Measurements from ENCODE around the gene CETN2. TPM values are rescaled to one million over a fixed set of nuclear protein-coding genes. Genes with fewer than 3 reads are reported as not detected.

The CETN2 gene
- total and polyA plus RNA-seq, 2 donors (not counting 3 experiments of a cell fraction or from before 2014, with no cell fraction given), result 15.4 to 28.2 TPM

GRCh38 chrX:152861116-152861515 lies 30.6 kb upstream of the CETN2 start:
- H3K36me3 ChIP-seq (ENCODE audit: control insufficient read depth in 2 of 2, extremely low read depth in 1 of 2, insufficient read depth in 2 of 2, low read length in 2 of 2), result peaks cover 3 to 4% of the 10 kb centered on the region in 2 experiments
- no peak overlapping the region for H3K27ac ChIP-seq (ENCODE audit: insufficient read depth, low read depth, low read length)
- no peaks in the 10 kb centered on the region for H3K27me3 ChIP-seq (ENCODE audit: control insufficient read depth in 2 of 2, insufficient read depth in 2 of 2, low read length in 2 of 2)
- no peak overlapping the region for H3K4me2 ChIP-seq (ENCODE audit: insufficient read depth, low read length)
- TF ChIP-seq GATA2 (IDR thresholded peaks at IDR 0.05; ENCODE audit: insufficient read depth, insufficient read length, low read depth, low read length) (no peak), POLR2AphosphoS5 (IDR thresholded peaks at IDR 0.05; ENCODE audit: insufficient read depth, low read depth, low read length) (no peak), POLR2A (IDR thresholded peaks at IDR 0.05; ENCODE audit: low read depth, low read length) (no peak), JUN (IDR thresholded peaks at IDR 0.05; ENCODE audit: borderline replicate concordance, insufficient read depth, insufficient read length, low read depth) (no peak), MAX (IDR thresholded peaks at IDR 0.05; ENCODE audit: insufficient read depth, insufficient read length) (no peak), EZH2 (IDR thresholded peaks at IDR 0.05; ENCODE audit: borderline replicate concordance, low read depth, low read length, severe bottlenecking) (no peak), CTCF (IDR thresholded peaks at IDR 0.05; ENCODE audit: extremely low read depth in 1 of 2, insufficient read depth in 1 of 2, low read depth in 1 of 2, low read length in 2 of 2) (no peak), MYC (IDR thresholded peaks at IDR 0.05; ENCODE audit: low read depth, low read length) (no peak), FOS (IDR thresholded peaks at IDR 0.05; ENCODE audit: borderline replicate concordance, insufficient read depth, low read length) (no peak)
- FAIRE-seq, result no peak
- no peak overlapping the region for H3K9ac ChIP-seq (replicated peaks; ENCODE audit: extremely low read depth, insufficient read depth, low read length)
- intact Hi-C loops (cut with micrococcal nuclease) (no loop called here), dilution Hi-C loops (cut with MboI; ENCODE audit: extremely low pct_ligation_motif_present, low sequenced_read_pairs) (no loop called here)
- H4K20me1 ChIP-seq (replicated peaks; ENCODE audit: control insufficient read depth, extremely low read depth, insufficient read depth, low read length), result no peaks in the 10 kb centered on the region
- BruUV-seq (replicated peaks), result no TSS peak
- no peak for DNase-seq (ENCODE audit: low read depth, low spot score)
- ChIA-PET POLR2A (no interaction called here), CTCF (no interaction called here)
- H3K4me3 ChIP-seq (replicated peaks in 1 of 3; ENCODE audit: insufficient read depth in 1 of 3, low read depth in 1 of 3, low read length in 3 of 3), result no peak overlapping the region
- H3K9me3 ChIP-seq (replicated peaks; ENCODE audit: control insufficient read depth, insufficient read depth, low read length), result no peaks in the 10 kb centered on the region
- H2AFZ ChIP-seq (ENCODE audit: low read depth, low read length), result no peak overlapping the region
- no peaks in the 10 kb centered on the region for H3K79me2 ChIP-seq (ENCODE audit: control insufficient read depth, insufficient read depth, low read length)
- H3K4me1 ChIP-seq (ENCODE audit: control insufficient read depth, extremely low read depth, insufficient read depth, low read length), result no peaks in the 10 kb centered on the region
- H3K9me1 ChIP-seq (replicated peaks; ENCODE audit: control insufficient read depth, extremely low read depth, insufficient read depth, low read length), result no peaks in the 10 kb centered on the region
